Stimulated activated CD8-positive, alpha-beta memory T cell treated with anti-CD3 and anti-CD28 coated beads, Interleukin-12 subunit alpha, Interleukin-12 subunit beta, amount 100 ng/mL, for 4 hours (primary cell): Measurements from ENCODE around the gene TENM3.

Experiments used
- DNase-seq: peaks from one replicate; pipeline ENCODE4 v3.0.0-alpha.2; 2020; ENCODE audit warnings: low read depth

Gene TENM3

GRCh38 chr4:182567119-182567518, 323.9 kb downstream of the TENM3 start:
- no peak for DNase-seq

- no peak for DNase-seq
Observed at GRCh38 chr4:182569561-182569960, 326.4 kb downstream of the TENM3 start.

GRCh38 chr4:182574706-182575105, 331.5 kb downstream of the TENM3 start:
- no peak for DNase-seq

- DNase-seq: no peak
Observed at GRCh38 chr4:182575225-182575624, 332.0 kb downstream of the TENM3 start.

GRCh38 chr4:182576601-182577289, 333.5 kb downstream of the TENM3 start:
- no peak for DNase-seq

- no peak for DNase-seq
Observed at GRCh38 chr4:182577411-182577810, 334.2 kb downstream of the TENM3 start.

- no peak for DNase-seq
Observed at GRCh38 chr4:182578402-182578801, 335.2 kb downstream of the TENM3 start.

GRCh38 chr4:182582245-182582644, 339.0 kb downstream of the TENM3 start:
- DNase-seq: no peak

- no peak for DNase-seq
Observed at GRCh38 chr4:182583703-182584415, 340.7 kb downstream of the TENM3 start.

GRCh38 chr4:182585321-182585720, 342.1 kb downstream of the TENM3 start:
- no peak for DNase-seq

GRCh38 chr4:182589100-182589499, 345.9 kb downstream of the TENM3 start:
- DNase-seq: no peak

- DNase-seq: no peak
Observed at GRCh38 chr4:182593402-182593801, 350.2 kb downstream of the TENM3 start.

- no peak for DNase-seq
Observed at GRCh38 chr4:182593864-182594263, 350.7 kb downstream of the TENM3 start.

- no peak for DNase-seq
Observed at GRCh38 chr4:182600093-182600492, 356.9 kb downstream of the TENM3 start.

- DNase-seq: no peak
Observed at GRCh38 chr4:182600856-182601255, 357.7 kb downstream of the TENM3 start.

GRCh38 chr4:182604161-182604622, 361.0 kb downstream of the TENM3 start:
- no peak for DNase-seq

GRCh38 chr4:182604953-182605352, 361.8 kb downstream of the TENM3 start:
- no peak for DNase-seq

- DNase-seq: no peak
Observed at GRCh38 chr4:182608525-182608924, 365.3 kb downstream of the TENM3 start.

GRCh38 chr4:182616476-182616875, 373.3 kb downstream of the TENM3 start:
- DNase-seq: no peak

GRCh38 chr4:182619660-182620059, 376.5 kb downstream of the TENM3 start:
- no peak for DNase-seq

GRCh38 chr4:182620111-182620980, 377.1 kb downstream of the TENM3 start:
- DNase-seq: no peak

- no peak for DNase-seq
Observed at GRCh38 chr4:182624281-182624680, 381.1 kb downstream of the TENM3 start.

- DNase-seq: no peak
Observed at GRCh38 chr4:182625193-182625592, 382.0 kb downstream of the TENM3 start.
